Endometrial microvascular endothelial cells (primary cell): Measurements from ENCODE around the gene HERPUD1. TPM values are rescaled to one million over a fixed set of nuclear protein-coding genes. Genes with fewer than 3 reads are reported as not detected.

ENCODE experiments used
- in situ Hi-C: cut with HindIII; loops from 2 replicates; pipeline ENCODE4 v1.10.0; 2017; ENCODE audit warnings: low sequenced_read_pairs, low pct_unique_long_range_greater_than_20kb; ENCODE audit errors: inconsistent ontology term
- total RNA-seq: library from RNA; depleted of rRNA; stranded (reverse); fragments of >200 nt; gene quantifications from one replicate; pipeline ENCODE4 v1.2.3, GENCODE V29; 2015; ENCODE audit errors: inconsistent ontology term

Gene HERPUD1
- total RNA-seq, 1 donor from 2014 or later: 78.0 TPM

GRCh38 chr16:56910112-56910511 is 21.8 kb upstream of the HERPUD1 start:
- in situ Hi-C loops: no loop called here

- in situ Hi-C loops: no loop called here
Observed at GRCh38 chr16:56910654-56911539, 21.0 kb upstream of the HERPUD1 start.

DNA sequence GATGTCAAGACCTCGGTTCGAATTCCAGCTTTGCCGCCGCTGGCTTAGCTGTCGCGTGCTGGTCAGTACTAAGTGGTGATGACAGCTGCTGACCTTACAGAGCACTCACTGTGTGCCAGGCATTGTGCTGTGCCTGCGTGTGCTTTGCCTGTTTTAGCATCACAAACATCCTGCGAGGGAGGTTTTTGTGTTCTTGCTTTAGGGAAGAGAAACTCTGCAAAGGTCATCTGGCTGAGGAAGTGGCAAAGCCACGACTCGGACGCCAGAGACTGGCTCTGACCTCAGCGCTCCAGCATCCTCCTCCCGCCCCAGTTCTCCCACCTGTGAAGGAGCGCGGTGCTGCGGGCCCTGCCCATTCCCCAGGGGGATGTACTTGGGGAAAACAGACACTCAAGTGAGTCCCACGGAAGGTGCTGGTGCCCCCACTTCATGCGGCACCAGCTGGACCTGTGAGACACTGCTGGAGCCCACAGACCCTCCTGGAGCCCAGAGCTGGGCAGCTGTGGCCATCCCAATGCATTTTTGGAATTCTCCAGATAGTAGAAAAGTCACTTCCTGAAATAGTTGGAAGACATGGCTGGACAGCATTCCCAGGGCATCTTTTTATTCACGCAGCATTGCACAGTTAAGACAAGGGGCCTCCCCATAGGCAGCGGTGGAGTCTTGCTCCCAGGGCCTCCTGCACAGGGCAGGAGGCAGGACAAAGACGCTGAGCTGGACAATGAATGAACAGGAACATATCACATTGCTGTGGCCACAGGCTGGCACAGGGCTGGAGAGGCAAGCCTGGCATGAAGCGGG is 20.0 kb upstream of the HERPUD1 start:
- in situ Hi-C loops: no loop called here

DNA sequence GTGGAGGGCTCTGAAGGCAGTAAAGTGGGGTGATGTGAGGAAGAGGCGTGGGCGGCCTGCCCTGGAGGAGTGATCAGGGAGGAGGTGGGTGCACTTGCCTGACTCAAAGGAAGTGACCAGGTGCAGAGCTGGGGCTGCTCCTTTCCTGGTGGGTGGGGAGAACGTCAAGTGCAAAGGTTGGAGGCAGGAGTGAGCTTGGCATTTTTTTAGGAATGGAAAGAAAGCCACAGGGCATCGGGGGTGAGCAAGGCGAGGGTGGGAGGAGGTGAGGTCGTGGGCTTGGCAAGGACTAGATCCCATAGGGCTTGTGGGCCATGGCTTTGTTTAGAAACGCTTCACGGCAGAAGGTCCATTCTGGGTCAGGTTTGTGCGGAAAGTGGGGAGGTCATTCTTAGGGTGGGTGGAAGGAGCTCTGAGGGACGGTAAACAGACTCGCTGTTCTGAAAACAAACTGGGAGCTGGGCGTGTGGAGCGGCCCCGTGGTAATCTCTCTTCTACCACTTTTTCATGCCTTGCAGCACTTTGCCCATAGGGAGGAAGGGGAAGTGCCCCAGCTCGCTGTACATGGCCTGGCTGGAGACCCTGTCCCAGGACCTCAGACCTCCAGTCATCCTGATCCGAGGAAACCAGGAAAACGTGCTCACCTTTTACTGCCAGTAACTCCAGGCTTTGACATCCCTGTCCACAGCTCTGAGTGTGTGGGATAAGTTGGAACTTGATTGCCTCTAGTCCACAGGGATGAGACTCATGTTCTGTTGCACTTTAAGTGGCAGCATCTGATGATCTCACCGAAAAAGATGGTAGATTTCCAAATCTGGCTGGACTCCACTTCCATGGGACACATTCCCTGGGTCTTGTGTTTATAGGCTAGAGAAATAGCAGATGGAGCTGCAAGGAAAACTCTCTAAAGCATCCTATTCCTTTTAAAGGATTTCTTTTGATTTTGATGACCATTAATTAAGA is 18.9 kb upstream of the HERPUD1 start:
- in situ Hi-C loops: no loop called here

GRCh38 chr16:56914896-56915295 is 17.0 kb upstream of the HERPUD1 start:
- in situ Hi-C loops: no loop called here

DNA sequence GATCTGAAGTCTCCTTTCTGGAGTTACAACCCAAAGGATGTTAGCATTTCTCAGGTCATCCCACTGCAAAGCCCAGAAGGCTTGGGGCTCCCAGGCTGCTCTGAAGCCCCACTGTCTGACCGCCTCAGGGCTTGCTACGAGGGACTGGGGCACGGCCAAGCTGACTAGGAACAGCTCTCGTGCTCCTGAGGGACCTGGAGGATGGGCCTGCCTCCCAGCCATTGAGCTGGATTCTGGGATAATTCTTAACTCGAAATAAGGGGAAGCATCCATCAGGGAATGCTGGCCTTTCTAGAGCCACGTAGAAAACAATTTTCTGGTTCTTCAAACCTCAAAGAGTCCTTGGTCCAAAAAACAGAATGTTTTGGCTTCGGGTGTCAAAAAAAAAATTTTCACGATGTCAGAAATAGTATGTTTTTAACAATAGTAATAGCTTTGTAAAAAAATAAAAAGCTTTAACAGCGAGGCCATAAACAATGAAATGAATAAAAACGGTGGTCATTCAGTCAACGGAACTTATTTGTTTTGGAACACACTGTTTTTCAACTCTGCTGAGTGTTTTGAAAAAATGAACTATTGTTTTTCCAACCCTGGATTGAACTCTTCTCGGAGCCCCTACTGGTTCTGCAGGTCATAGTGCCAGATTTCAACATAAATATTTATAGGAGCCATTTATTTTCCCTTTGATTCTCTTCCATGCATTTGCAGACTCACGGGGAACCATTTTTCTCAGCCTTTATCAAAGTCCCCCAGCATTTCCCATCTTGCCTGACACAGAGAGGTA is 16.4 kb upstream of the HERPUD1 start:
- in situ Hi-C loops: no loop called here

DNA sequence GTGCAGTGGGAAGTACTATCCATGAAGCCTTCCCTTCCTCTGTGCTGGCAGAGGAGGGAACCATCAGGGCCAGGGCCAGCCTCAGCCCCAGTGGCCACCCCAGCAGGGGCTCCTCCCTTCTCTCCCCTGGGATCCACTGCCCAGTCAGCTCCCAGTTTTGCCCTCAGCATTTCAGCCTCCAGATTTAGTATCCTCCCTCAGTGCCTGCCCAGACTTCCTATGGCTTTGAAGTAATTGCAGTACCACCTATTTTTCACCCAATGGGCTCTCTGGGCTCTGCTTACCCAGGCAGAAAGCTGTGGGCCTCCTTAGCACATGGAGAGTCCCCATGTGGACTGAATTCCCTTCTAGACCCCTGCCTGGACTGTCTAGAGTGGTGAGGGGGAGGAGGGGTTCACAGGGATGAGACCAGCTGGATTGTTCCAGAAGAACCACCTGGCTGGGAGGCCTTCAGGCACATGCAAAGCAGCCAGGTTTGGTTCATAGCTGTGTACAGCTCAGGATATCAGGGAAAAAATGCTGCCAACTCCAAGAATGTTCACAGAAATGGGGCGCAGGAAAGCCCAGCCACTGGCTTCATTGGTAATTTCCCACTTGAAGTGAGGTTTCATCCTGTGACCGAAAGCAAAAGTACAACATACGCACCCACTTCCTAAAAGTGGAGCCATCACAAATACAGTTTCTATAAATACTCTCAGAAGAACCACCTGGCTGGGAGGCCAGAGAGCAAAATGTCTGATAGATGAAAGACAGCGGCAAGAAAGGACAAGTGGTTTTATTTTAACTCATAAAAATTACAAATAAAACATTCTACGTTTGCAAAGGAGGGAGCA is 15.2 kb upstream of the HERPUD1 start:
- in situ Hi-C loops: no loop called here

- in situ Hi-C loops: no loop called here
Observed at GRCh38 chr16:56918467-56919012, 13.4 kb upstream of the HERPUD1 start.

DNA sequence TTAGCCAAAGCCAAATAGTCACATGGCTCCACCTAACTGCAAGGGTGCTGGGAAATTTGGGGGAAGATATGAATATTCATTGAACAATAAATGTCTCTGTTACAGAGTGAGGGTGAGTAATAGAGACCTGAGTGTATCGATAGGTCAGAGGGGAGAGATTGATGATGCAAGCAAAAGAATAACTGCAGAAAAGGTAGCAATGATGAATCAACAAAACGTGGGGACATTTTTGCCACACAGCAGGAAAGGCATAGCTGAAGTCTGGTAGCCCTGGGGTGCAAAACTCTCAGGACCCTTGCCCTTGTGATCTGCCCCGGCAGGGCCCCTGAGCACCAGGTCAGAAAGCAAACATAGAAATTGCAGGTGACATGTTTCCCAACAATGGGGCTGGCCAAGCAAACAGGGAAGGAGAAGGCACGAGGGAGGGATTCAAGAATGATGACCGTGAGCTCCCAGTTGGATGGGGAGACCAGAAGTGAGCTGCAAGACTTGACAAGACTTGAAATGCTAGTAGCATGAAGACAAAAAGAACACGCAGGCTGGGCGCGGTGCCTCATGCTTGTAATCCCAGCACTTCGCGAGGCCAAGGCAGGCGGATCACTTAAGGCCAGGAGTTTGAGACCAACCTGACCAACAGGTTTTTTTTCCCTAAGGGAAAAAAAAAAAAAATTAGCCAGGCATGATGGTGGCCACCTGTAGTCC is 12.7 kb upstream of the HERPUD1 start:
- in situ Hi-C loops: no loop called here

- in situ Hi-C loops: no loop called here
Observed at GRCh38 chr16:56921571-56921970, 10.4 kb upstream of the HERPUD1 start.

GRCh38 chr16:56923481-56924091 is 8.4 kb upstream of the HERPUD1 start:
- in situ Hi-C loops: no loop called here

DNA sequence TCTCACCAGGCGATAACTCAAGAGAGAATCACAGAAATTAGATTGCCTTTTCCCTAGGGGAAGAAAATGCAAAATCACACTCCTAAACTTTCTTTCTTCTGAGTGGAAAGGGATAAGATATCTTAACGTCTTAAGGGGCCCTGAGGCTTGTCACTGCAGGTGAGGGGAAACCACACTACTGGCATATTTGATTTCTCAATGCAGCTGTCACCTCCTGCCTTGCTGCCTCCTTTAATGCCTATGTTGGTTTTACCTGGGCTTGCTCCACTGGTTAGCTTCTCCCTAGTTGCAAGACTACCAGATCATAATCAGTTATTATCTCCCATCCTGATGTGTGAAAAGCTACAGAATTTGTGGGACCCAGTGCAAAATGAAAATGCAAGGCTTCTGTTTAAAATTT is 4.5 kb upstream of the HERPUD1 start:
- in situ Hi-C loops: no loop called here

DNA sequence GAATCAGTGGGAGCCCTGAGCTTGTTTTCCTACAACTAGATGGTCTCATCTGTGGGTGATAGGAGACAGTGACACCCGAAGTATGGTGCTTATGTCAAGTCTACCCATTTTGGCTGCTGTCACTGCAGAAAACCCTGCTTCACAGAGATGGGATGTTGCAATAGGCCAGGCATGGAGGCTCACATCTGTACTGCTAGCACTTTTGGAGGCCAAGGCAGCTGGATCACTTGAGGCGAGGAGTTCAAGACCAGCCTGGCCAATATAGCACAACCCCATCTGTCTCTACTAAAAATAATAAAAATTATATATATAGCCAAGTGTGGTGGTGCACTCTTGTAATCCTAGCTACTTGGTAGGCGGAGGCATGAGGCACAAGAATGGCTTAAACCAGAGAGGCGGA is 2.3 kb upstream of the HERPUD1 start:
- in situ Hi-C loops: no loop called here

- in situ Hi-C loops: no loop called here
Observed at GRCh38 chr16:56930486-56931270, 1.3 kb upstream of the HERPUD1 start.

DNA sequence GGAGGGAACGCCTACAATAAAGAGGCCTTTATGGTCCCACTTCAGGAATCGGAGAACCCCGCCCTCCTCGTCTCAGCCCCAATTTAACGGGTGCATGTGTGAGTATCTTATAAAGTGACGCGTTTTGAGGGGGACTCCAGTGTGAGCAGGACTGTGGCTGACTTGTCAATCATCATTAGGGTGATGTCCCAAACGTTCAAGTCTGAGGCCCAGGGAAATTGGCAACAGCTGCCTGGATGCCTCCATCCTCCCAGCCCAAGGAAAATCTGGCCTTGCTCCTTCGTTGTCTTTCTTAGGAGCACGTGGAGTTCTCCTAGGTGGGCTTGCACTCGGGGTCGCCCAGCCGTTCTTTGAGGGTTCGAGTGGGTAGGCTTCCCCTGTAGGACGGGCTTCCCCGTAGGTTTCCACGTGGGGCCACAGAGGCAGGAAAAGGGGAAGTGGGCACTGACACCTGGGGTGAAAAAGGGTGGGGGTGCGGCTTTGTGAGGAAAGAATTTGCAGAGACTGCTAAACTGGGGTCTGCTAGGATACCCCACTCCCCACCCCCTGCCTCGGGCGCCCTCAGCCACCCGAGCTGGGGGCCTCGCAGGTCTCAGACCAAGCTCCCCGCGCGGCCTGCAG is 561 bp upstream of the HERPUD1 start:
- in situ Hi-C loops: no loop called here
